ENCODE data around the gene BATF.

Gene BATF

GRCh38 chr14:75537071-75537470, 14.8 kb downstream of the BATF start:
- Histone ChIP-seq H3K4me1 (ENCODE audit: control insufficient read depth, insufficient read depth, low read length) (peaks cover 6% of the 10 kb centered on the region), H3K4me3 (ENCODE audit: low read depth, low read length) (no peak overlapping the region), H3K9me3 (ENCODE audit: control insufficient read depth, insufficient read depth, low read depth, low read length) (no peaks in the 10 kb centered on the region), H3K36me3 (ENCODE audit: control insufficient read depth in 2 of 2, insufficient read depth in 1 of 2, low read length in 2 of 2) (no peaks in the 10 kb centered on the region), H3K27ac (ENCODE audit: extremely low read depth, low read depth, low read length) (no peak overlapping the region)
- POLR2A ChIA-PET = no interaction called here
- CTCF ChIA-PET = interaction anchor here (0.7 kb wide), 1 partner anchor 458 kb away, joined by 3 read pairs; no protein-coding TSS in a partner anchor
- TF ChIP-seq, protein P1, sequence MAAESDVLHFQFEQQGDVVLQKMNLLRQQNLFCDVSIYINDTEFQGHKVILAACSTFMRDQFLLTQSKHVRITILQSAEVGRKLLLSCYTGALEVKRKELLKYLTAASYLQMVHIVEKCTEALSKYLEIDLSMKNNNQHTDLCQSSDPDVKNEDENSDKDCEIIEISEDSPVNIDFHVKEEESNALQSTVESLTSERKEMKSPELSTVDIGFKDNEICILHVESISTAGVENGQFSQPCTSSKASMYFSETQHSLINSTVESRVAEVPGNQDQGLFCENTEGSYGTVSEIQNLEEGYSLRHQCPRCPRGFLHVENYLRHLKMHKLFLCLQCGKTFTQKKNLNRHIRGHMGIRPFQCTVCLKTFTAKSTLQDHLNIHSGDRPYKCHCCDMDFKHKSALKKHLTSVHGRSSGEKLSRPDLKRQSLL (tag by site-specific recombination; IDR thresholded peaks at IDR 0.05) = no peak
- no peak for TF ChIP-seq ATF2 (tag by site-specific recombination; IDR thresholded peaks at IDR 0.05; ENCODE audit: low read depth)
- TF ChIP-seq, protein P2, sequence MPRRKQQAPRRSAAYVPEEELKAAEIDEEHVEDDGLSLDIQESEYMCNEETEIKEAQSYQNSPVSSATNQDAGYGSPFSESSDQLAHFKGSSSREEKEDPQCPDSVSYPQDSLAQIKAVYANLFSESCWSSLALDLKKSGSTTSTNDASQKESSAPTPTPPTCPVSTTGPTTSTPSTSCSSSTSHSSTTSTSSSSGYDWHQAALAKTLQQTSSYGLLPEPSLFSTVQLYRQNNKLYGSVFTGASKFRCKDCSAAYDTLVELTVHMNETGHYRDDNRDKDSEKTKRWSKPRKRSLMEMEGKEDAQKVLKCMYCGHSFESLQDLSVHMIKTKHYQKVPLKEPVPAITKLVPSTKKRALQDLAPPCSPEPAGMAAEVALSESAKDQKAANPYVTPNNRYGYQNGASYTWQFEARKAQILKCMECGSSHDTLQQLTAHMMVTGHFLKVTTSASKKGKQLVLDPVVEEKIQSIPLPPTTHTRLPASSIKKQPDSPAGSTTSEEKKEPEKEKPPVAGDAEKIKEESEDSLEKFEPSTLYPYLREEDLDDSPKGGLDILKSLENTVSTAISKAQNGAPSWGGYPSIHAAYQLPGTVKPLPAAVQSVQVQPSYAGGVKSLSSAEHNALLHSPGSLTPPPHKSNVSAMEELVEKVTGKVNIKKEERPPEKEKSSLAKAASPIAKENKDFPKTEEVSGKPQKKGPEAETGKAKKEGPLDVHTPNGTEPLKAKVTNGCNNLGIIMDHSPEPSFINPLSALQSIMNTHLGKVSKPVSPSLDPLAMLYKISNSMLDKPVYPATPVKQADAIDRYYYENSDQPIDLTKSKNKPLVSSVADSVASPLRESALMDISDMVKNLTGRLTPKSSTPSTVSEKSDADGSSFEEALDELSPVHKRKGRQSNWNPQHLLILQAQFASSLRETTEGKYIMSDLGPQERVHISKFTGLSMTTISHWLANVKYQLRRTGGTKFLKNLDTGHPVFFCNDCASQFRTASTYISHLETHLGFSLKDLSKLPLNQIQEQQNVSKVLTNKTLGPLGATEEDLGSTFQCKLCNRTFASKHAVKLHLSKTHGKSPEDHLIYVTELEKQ (tag by site-specific recombination; IDR thresholded peaks at IDR 0.05; ENCODE audit: borderline replicate concordance) = no peak
- TF ChIP-seq ZNF132 (tag by site-specific recombination; IDR thresholded peaks at IDR 0.05; ENCODE audit: borderline replicate concordance) = no peak
- no peak for TF ChIP-seq TRIM28 (IDR thresholded peaks at IDR 0.05; ENCODE audit: borderline replicate concordance, low read length)
- TF ChIP-seq ZNF660 (tag by site-specific recombination; IDR thresholded peaks at IDR 0.05) = no peak
- TF ChIP-seq, protein P3, sequence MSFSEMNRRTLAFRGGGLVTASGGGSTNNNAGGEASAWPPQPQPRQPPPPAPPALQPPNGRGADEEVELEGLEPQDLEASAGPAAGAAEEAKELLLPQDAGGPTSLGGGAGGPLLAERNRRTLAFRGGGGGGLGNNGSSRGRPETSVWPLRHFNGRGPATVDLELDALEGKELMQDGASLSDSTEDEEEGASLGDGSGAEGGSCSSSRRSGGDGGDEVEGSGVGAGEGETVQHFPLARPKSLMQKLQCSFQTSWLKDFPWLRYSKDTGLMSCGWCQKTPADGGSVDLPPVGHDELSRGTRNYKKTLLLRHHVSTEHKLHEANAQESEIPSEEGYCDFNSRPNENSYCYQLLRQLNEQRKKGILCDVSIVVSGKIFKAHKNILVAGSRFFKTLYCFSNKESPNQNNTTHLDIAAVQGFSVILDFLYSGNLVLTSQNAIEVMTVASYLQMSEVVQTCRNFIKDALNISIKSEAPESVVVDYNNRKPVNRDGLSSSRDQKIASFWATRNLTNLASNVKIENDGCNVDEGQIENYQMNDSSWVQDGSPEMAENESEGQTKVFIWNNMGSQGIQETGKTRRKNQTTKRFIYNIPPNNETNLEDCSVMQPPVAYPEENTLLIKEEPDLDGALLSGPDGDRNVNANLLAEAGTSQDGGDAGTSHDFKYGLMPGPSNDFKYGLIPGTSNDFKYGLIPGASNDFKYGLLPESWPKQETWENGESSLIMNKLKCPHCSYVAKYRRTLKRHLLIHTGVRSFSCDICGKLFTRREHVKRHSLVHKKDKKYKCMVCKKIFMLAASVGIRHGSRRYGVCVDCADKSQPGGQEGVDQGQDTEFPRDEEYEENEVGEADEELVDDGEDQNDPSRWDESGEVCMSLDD (tag by site-specific recombination; IDR thresholded peaks at IDR 0.05) = no peak
- TF ChIP-seq, protein P4, sequence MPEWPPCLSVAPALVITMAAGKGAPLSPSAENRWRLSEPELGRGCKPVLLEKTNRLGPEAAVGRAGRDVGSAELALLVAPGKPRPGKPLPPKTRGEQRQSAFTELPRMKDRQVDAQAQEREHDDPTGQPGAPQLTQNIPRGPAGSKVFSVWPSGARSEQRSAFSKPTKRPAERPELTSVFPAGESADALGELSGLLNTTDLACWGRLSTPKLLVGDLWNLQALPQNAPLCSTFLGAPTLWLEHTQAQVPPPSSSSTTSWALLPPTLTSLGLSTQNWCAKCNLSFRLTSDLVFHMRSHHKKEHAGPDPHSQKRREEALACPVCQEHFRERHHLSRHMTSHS (tag by site-specific recombination; IDR thresholded peaks at IDR 0.05) = no peak
- TF ChIP-seq WT1 (tag by site-specific recombination; IDR thresholded peaks at IDR 0.05) = no peak
- no peak for TF ChIP-seq YY2 (tag by site-specific recombination; IDR thresholded peaks at IDR 0.05)
- TF ChIP-seq, protein P5, sequence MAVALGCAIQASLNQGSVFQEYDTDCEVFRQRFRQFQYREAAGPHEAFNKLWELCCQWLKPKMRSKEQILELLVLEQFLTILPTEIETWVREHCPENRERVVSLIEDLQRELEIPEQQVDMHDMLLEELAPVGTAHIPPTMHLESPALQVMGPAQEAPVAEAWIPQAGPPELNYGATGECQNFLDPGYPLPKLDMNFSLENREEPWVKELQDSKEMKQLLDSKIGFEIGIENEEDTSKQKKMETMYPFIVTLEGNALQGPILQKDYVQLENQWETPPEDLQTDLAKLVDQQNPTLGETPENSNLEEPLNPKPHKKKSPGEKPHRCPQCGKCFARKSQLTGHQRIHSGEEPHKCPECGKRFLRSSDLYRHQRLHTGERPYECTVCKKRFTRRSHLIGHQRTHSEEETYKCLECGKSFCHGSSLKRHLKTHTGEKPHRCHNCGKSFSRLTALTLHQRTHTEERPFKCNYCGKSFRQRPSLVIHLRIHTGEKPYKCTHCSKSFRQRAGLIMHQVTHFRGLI (tag by site-specific recombination; IDR thresholded peaks at IDR 0.05) = no peak
- no peak for TF ChIP-seq PBX3 (CRISPR knock-in tag; IDR thresholded peaks at IDR 0.05)
- TF ChIP-seq ZNF707 (tag by site-specific recombination; IDR thresholded peaks at IDR 0.05) = no peak
- TF ChIP-seq ZNF223 (tag by site-specific recombination; IDR thresholded peaks at IDR 0.05) = no peak
- no peak for TF ChIP-seq ZNF174 (tag by site-specific recombination; IDR thresholded peaks at IDR 0.05)
- TF ChIP-seq ZNF747 (tag by site-specific recombination; IDR thresholded peaks at IDR 0.05) = no peak
- no peak for TF ChIP-seq ZNF610 (tag by site-specific recombination; IDR thresholded peaks at IDR 0.05; ENCODE audit: borderline replicate concordance)
- TF ChIP-seq ZNF76 (tag by site-specific recombination; IDR thresholded peaks at IDR 0.05; ENCODE audit: borderline replicate concordance, low read depth) = no peak
- TF ChIP-seq ZNF843 (tag by site-specific recombination; IDR thresholded peaks at IDR 0.05) = no peak
- TF ChIP-seq ZNF580 (tag by site-specific recombination; IDR thresholded peaks at IDR 0.05) = no peak
